HCT116 (cell line): ENCODE data around the gene TTF2.

ENCODE experiments used
- CTCF ChIP-seq, 3 experiments: fragments of 200-600 bp in 1 of 3; sonication (generic) in 1 of 3; IDR thresholded peaks in 2 of 3; conservative IDR thresholded peaks in 1 of 3; 2 replicates each; pipeline ENCODE4 v1.5.1; 2012 to 2017; ENCODE audit warnings: low read depth in 2 of 3, low read length in 2 of 3, antibody characterized with exemption in 1 of 3, borderline replicate concordance in 1 of 3, control low read depth in 1 of 3, mild to moderate bottlenecking in 1 of 3, mixed read lengths in 1 of 3, mixed run types in 1 of 3, moderate library complexity in 1 of 3; ENCODE audit not compliant: insufficient read depth in 1 of 3
- EZH2 ChIP-seq: fragments of 200-600 bp; sonication (generic); IDR thresholded peaks from 2 replicates; pipeline ENCODE4 v1.6.1; 2017; ENCODE audit warnings: antibody characterized with exemption, mixed run types
- EZH2phosphoT487 ChIP-seq: fragments of 200-600 bp; IDR thresholded peaks from 2 replicates; pipeline ENCODE4 v1.6.1; 2018; ENCODE audit warnings: antibody characterized with exemption, borderline replicate concordance
- POLR2A ChIP-seq: IDR thresholded peaks from 2 replicates; pipeline ENCODE4 v1.7.0; 2011; ENCODE audit warnings: borderline replicate concordance; ENCODE audit not compliant: insufficient read depth, insufficient read length; ENCODE audit errors: extremely low read depth
- ZBTB33 ChIP-seq: IDR thresholded peaks from 2 replicates; pipeline ENCODE4 v1.6.1; 2011; ENCODE audit warnings: mild to moderate bottlenecking, low read length, moderate library complexity; ENCODE audit not compliant: insufficient replicate concordance; ENCODE audit errors: extremely low read depth

GRCh38 chr1:117092594-117092993 lies 32.5 kb downstream of the TTF2 start:
- TF ChIP-seq EZH2 (no peak), POLR2A (no peak), CTCF (IDR thresholded peaks at IDR 0.05 in 2 of 3, conservative IDR thresholded peaks at IDR 0.05 in 1 of 3; ENCODE audit: borderline replicate concordance in 1 of 3, insufficient read depth in 1 of 3, low read depth in 2 of 3, low read length in 2 of 3) (no peak), EZH2phosphoT487 (no peak), ZBTB33 (no peak)
